PC-9 (cell line): ENCODE data around the gene DLG2. TPM values are rescaled to one million over a fixed set of nuclear protein-coding genes. Genes with fewer than 3 reads are reported as not detected.

ENCODE experiments used
- BruUV-seq: library from RNA; stranded (reverse); fragments of 400-500 nt; replicated peaks from 2 replicates; lab custom pipeline; 2021; lab: Mats Ljungman, UMichigan
- CTCF ChIA-PET: fragments of 300-600 bp; sonication (Branson Sonifier 250); formaldehyde crosslinking; loops from one replicate; lab custom pipeline; 2022; ENCODE audit warnings: antibody characterized with exemption; lab: Charles Lee
- POLR2A ChIA-PET: fragments of 300-600 bp; sonication (Branson Sonifier 250); formaldehyde crosslinking; loops from one replicate; lab custom pipeline; 2022; ENCODE audit warnings: antibody characterized with exemption; ENCODE audit not compliant: unreplicated experiment; lab: Charles Lee
- DNase-seq, 2 experiments: peaks; one replicate each; pipeline versions ENCODE4 v3.0.0 to v3.0.0-alpha.2; 2015 to 2022; ENCODE audit warnings: mixed read lengths in 1 of 2
- H2AFZ ChIP-seq: fragments of 200-600 bp; sonication (generic); 2 replicates; pipeline ENCODE4 v1.8.1; 2017; ENCODE audit warnings: antibody characterized with exemption
- H3F3A ChIP-seq: fragments of 200-600 bp; sonication (generic); 2 replicates; pipeline ENCODE4 v1.8.1; 2017; ENCODE audit warnings: antibody characterized with exemption, mild to moderate bottlenecking, low read depth; ENCODE audit not compliant: insufficient read depth
- H3K27ac ChIP-seq: fragments of 200-600 bp; sonication (generic); 2 replicates; pipeline ENCODE4 v1.6.1; 2016; ENCODE audit warnings: mixed run types
- H3K27me3 ChIP-seq: fragments of 200-600 bp; sonication (generic); 2 replicates; pipeline ENCODE4 v1.6.1; 2016; ENCODE audit warnings: low read depth, mixed run types; ENCODE audit not compliant: insufficient read depth
- H3K36me3 ChIP-seq: fragments of 200-600 bp; sonication (generic); 2 replicates; pipeline ENCODE4 v1.6.1; 2016; ENCODE audit warnings: low read depth, mixed run types
- H3K4me1 ChIP-seq: fragments of 200-600 bp; sonication (generic); replicated peaks from 2 replicates; pipeline ENCODE4 v1.6.1; 2016; ENCODE audit warnings: mixed run types; ENCODE audit not compliant: insufficient read depth
- H3K4me2 ChIP-seq: fragments of 200-600 bp; sonication (generic); 2 replicates; pipeline ENCODE4 v1.6.1; 2017; ENCODE audit warnings: mixed run types
- H3K4me3 ChIP-seq: fragments of 200-600 bp; sonication (generic); 2 replicates; pipeline ENCODE4 v1.6.1; 2016; ENCODE audit warnings: mixed run types
- H3K79me2 ChIP-seq: fragments of 200-600 bp; sonication (generic); 2 replicates; pipeline ENCODE4 v1.6.1; 2017; ENCODE audit warnings: low read depth, mixed run types
- H3K9me2 ChIP-seq: fragments of 200-600 bp; sonication (generic); 2 replicates; pipeline ENCODE4 v1.8.1; 2017; ENCODE audit warnings: mild to moderate bottlenecking; ENCODE audit not compliant: insufficient read depth
- H3K9me3 ChIP-seq: fragments of 200-600 bp; sonication (generic); 2 replicates; pipeline ENCODE4 v1.8.1; 2016; ENCODE audit warnings: low read depth; ENCODE audit not compliant: insufficient read depth
- H4K20me1 ChIP-seq: fragments of 200-600 bp; sonication (generic); 2 replicates; pipeline ENCODE4 v1.8.1; 2017; ENCODE audit not compliant: insufficient read depth
- CTCF ChIP-seq: fragments of 200-600 bp; sonication (generic); conservative IDR thresholded peaks from 2 replicates; pipeline ENCODE4 v1.6.1; 2017; ENCODE audit warnings: mixed run types, antibody characterized with exemption, mild to moderate bottlenecking, moderate library complexity
- EZH2 ChIP-seq: fragments of 200-600 bp; sonication (generic); IDR thresholded peaks from 2 replicates; pipeline ENCODE4 v1.8.0; 2017; ENCODE audit warnings: antibody characterized with exemption, low read depth
- intact Hi-C: fragments of 100-400 bp; cut with micrococcal nuclease; formaldehyde crosslinking; loops from one replicate; pipeline ENCODE4 v1.10.0; 2022; ENCODE audit not compliant: unreplicated experiment
- total RNA-seq: library from RNA; stranded (reverse); gene quantifications from 2 replicates; pipeline ENCODE4 v1.2.3, GENCODE V29; 2021

DLG2 gene
- total RNA-seq, 1 experiment from 2014 or later: 6.4 TPM

DNA sequence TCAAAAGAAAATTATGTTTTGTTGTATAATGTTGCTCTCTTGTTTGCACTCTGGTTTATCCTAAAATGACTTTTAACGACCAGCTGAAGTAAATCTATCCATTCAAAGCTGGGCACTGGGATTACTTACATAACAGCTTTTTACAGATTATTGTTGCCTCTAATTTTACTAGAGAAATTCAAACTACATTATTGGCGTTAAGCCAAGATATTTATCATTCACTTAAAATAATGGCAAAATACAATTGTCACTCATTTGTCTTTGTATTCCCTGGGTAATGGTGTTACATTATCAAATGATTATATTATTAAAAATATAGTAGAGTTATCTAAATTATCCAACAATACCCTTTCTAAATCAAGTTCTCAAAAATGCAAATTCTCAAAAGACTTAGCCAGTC, 30.3 kb downstream of the DLG2 start:
- Histone ChIP-seq H3K4me1 (no peaks in the 10 kb centered on the region), H3K4me3 (no peak overlapping the region), H3K79me2 (no peaks in the 10 kb centered on the region), H3K4me2 (no peak overlapping the region), H3K27ac (no peak overlapping the region), H3F3A (no peaks in the 10 kb centered on the region), H4K20me1 (no peaks in the 10 kb centered on the region), H3K27me3 (no peaks in the 10 kb centered on the region), H3K9me2 (no peaks in the 10 kb centered on the region), H3K36me3 (no peaks in the 10 kb centered on the region), H3K9me3 (no peaks in the 10 kb centered on the region), H2AFZ (no peak overlapping the region)
- TF ChIP-seq EZH2 (no peak), CTCF (no peak)
- intact Hi-C loops: loop anchor here (5.0 to 10.0 kb wide), 2 partner anchors 695 to 1318 kb away; no protein-coding TSS in a partner anchor
- ChIA-PET CTCF (no interaction called here), POLR2A (no interaction called here)
- DNase-seq: no peak
- BruUV-seq: no TSS peak

- ChIA-PET POLR2A (no interaction called here), CTCF (no interaction called here)
- Histone ChIP-seq H3K79me2 (no peaks in the 10 kb centered on the region), H3F3A (no peaks in the 10 kb centered on the region), H3K4me1 (no peaks in the 10 kb centered on the region), H3K4me2 (no peak overlapping the region), H3K27me3 (no peaks in the 10 kb centered on the region), H3K9me3 (no peaks in the 10 kb centered on the region), H4K20me1 (no peaks in the 10 kb centered on the region), H3K9me2 (no peaks in the 10 kb centered on the region), H3K36me3 (no peaks in the 10 kb centered on the region), H3K4me3 (no peak overlapping the region), H3K27ac (no peak overlapping the region), H2AFZ (no peak overlapping the region)
- intact Hi-C loops: loop anchor here (1.0 to 10.0 kb wide), 3 partner anchors 259 to 1319 kb away; no protein-coding TSS in a partner anchor
- BruUV-seq: no TSS peak
- peak in 1 of 2 experiments; percentile 51 for DNase-seq
- TF ChIP-seq EZH2: no peak
- peak; percentile 82 for TF ChIP-seq CTCF
Observed at GRCh38 chr11:85595285-85595884, 31.8 kb downstream of the DLG2 start.

- TF ChIP-seq EZH2: no peak
- peak; percentile 59; the same call in 1 of the 2 replicates for TF ChIP-seq CTCF
- no TSS peak for BruUV-seq
- Histone ChIP-seq H3F3A (no peaks in the 10 kb centered on the region), H3K4me1 (no peaks in the 10 kb centered on the region), H3K27ac (no peak overlapping the region), H2AFZ (no peak overlapping the region), H3K4me2 (no peak overlapping the region), H3K9me2 (no peaks in the 10 kb centered on the region), H3K9me3 (0 out of 2 replicates have a peak, but pooled peaks cover 4% of the 10 kb centered on the region), H4K20me1 (no peaks in the 10 kb centered on the region), H3K27me3 (no peaks in the 10 kb centered on the region), H3K4me3 (no peak overlapping the region), H3K36me3 (no peaks in the 10 kb centered on the region), H3K79me2 (no peaks in the 10 kb centered on the region)
- ChIA-PET POLR2A (no interaction called here), CTCF (interaction anchor here (0.6 to 0.9 kb wide), 3 partner anchors 995 to 1201 kb away, joined by 3 read pairs; no protein-coding TSS in a partner anchor)
- peak in 1 of 2 experiments; percentile 52 for DNase-seq
- intact Hi-C loops: loop anchor here (1.0 to 10.0 kb wide), 5 partner anchors 789 to 1324 kb away; no protein-coding TSS in a partner anchor
Observed at GRCh38 chr11:85590848-85591483, 36.2 kb downstream of the DLG2 start.
